Neural progenitor cell (in vitro differentiated cells): ENCODE data around the gene SCN2A. TPM values are rescaled to one million over a fixed set of nuclear protein-coding genes. Genes with fewer than 3 reads are reported as not detected.

Experiments used
- DNase-seq: peaks from one replicate; pipeline ENCODE4 v3.0.0-alpha.2; 2016; ENCODE audit warnings: low spot score
- H2AFZ ChIP-seq: fragments of 200-600 bp; sonication (generic); replicated peaks from 2 replicates; pipeline ENCODE4 v1.6.1; 2016; ENCODE audit warnings: antibody characterized with exemption
- H3F3A ChIP-seq: fragments of 200-600 bp; sonication (generic); 2 replicates; pipeline ENCODE4 v1.6.1; 2016; ENCODE audit warnings: antibody characterized with exemption, low read depth
- H3K27ac ChIP-seq: fragments of 200-600 bp; sonication (generic); 2 replicates; pipeline ENCODE4 v1.5.1; 2016; ENCODE audit warnings: mild to moderate bottlenecking
- H3K27me3 ChIP-seq: fragments of 200-600 bp; sonication (generic); 2 replicates; pipeline ENCODE4 v1.6.1; 2016; ENCODE audit warnings: mild to moderate bottlenecking, moderate library complexity
- H3K36me3 ChIP-seq: fragments of 200-600 bp; sonication (generic); 2 replicates; pipeline ENCODE4 v1.5.1; 2016
- H3K4me1 ChIP-seq: fragments of 200-600 bp; sonication (generic); 2 replicates; pipeline ENCODE4 v1.6.1; 2016; ENCODE audit warnings: mixed run types
- H3K4me2 ChIP-seq: fragments of 200-600 bp; sonication (generic); 2 replicates; pipeline ENCODE4 v1.6.1; 2016
- H3K4me3 ChIP-seq: fragments of 200-600 bp; sonication (generic); 2 replicates; pipeline ENCODE4 v1.5.1; 2016
- H3K79me2 ChIP-seq: fragments of 200-600 bp; sonication (generic); 2 replicates; pipeline ENCODE4 v1.6.1; 2016; ENCODE audit warnings: low read depth
- H3K9ac ChIP-seq: fragments of 200-600 bp; sonication (generic); 2 replicates; pipeline ENCODE4 v1.6.1; 2016
- H3K9me3 ChIP-seq: fragments of 200-600 bp; sonication (generic); 2 replicates; pipeline ENCODE4 v1.5.1; 2016; ENCODE audit warnings: low read depth
- H4K20me1 ChIP-seq: fragments of 200-600 bp; sonication (generic); 2 replicates; pipeline ENCODE4 v1.6.1; 2016; ENCODE audit warnings: low read depth
- H3K27ac Mint-ChIP-seq: 3 replicates; pipeline ENCODE4 v1.8.0; 2021; ENCODE audit warnings: mixed read lengths
- H3K27me3 Mint-ChIP-seq: 2 replicates; pipeline ENCODE4 v1.8.0; 2022; ENCODE audit warnings: low read depth, mild to moderate bottlenecking, inconsistent platforms, moderate library complexity, mixed read lengths; ENCODE audit not compliant: insufficient read depth
- H3K36me3 Mint-ChIP-seq: 3 replicates; pipeline ENCODE4 v1.8.0; 2021; ENCODE audit warnings: mixed read lengths
- H3K4me1 Mint-ChIP-seq: 3 replicates; pipeline ENCODE4 v1.8.0; 2021; ENCODE audit warnings: mixed read lengths
- H3K4me3 Mint-ChIP-seq: 3 replicates; pipeline ENCODE4 v1.8.0; 2021; ENCODE audit warnings: mild to moderate bottlenecking, moderate library complexity, mixed read lengths
- H3K9me3 Mint-ChIP-seq: 3 replicates; pipeline ENCODE4 v1.8.0; 2020; ENCODE audit warnings: mixed read lengths
- CTCF ChIP-seq: fragments of 200-600 bp; sonication (generic); IDR thresholded peaks from 2 replicates; pipeline ENCODE4 v1.5.1; 2017; ENCODE audit warnings: antibody characterized with exemption, mild to moderate bottlenecking
- EZH2 ChIP-seq: fragments of 200-600 bp; sonication (generic); IDR thresholded peaks from 2 replicates; pipeline ENCODE4 v1.6.1; 2017; ENCODE audit warnings: antibody characterized with exemption, mild to moderate bottlenecking, moderate library complexity
- EZH2phosphoT487 ChIP-seq: fragments of 200-600 bp; sonication (generic); IDR thresholded peaks from 2 replicates; pipeline ENCODE4 v1.6.1; 2017; ENCODE audit warnings: antibody characterized with exemption
- total RNA-seq: library from RNA; depleted of rRNA; stranded (reverse); fragments of >200 nt; gene quantifications from 2 replicates; pipeline ENCODE4 v1.2.3, GENCODE V29; 2015; ENCODE audit warnings: low replicate concordance

SCN2A gene
- total RNA-seq, 1 donor from 2014 or later, result 0.30 TPM

GRCh38 chr2:165268754-165269153, 29.5 kb downstream of the SCN2A start:
- DNase-seq, result no peak
- no peak overlapping the region for H3K9ac ChIP-seq
- no peaks in the 10 kb centered on the region for H3F3A ChIP-seq
- no peaks in the 10 kb centered on the region for H3K27me3 ChIP-seq
- Mint-ChIP-seq H3K9me3 (no peaks in the 10 kb centered on the region), H3K4me3 (no peak overlapping the region), H3K36me3 (no peaks in the 10 kb centered on the region), H3K27me3 (no peaks in the 10 kb centered on the region), H3K27ac (no peak overlapping the region), H3K4me1 (peaks cover 3% of the 10 kb centered on the region)
- no peak overlapping the region for H3K4me3 ChIP-seq
- H3K4me2 ChIP-seq, result no peak overlapping the region
- TF ChIP-seq CTCF (no peak), EZH2phosphoT487 (no peak), EZH2 (no peak)
- H3K36me3 ChIP-seq, result no peaks in the 10 kb centered on the region
- no peak overlapping the region for H2AFZ ChIP-seq
- H4K20me1 ChIP-seq, result no peaks in the 10 kb centered on the region
- H3K79me2 ChIP-seq, result no peaks in the 10 kb centered on the region
- no peaks in the 10 kb centered on the region for H3K4me1 ChIP-seq
- no peak overlapping the region for H3K27ac ChIP-seq
- no peaks in the 10 kb centered on the region for H3K9me3 ChIP-seq

DNA sequence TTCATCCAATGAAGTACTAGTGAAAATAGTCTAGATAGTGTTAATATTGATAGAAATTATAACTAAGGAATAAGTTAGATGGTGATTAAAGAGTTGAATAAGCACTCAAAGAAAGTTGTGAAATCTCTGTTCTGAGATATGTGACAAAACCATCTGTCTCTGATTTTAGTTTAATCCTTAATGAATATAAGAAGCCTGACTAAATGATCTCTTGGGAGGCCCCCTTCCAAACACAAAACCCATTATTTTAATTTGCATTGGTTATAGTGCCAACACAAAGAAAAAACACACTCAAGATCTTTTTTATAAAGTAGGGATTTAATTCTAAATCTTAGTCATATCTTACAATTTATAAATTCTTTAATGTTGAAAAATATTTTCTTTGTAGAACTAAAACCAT, 34.0 kb downstream of the SCN2A start:
- H4K20me1 ChIP-seq, result no peaks in the 10 kb centered on the region
- Mint-ChIP-seq H3K36me3 (no peaks in the 10 kb centered on the region), H3K27ac (no peak overlapping the region), H3K9me3 (no peaks in the 10 kb centered on the region), H3K4me3 (no peak overlapping the region), H3K4me1 (peaks cover 3% of the 10 kb centered on the region), H3K27me3 (no peaks in the 10 kb centered on the region)
- no peak overlapping the region for H3K9ac ChIP-seq
- H3F3A ChIP-seq, result no peaks in the 10 kb centered on the region
- no peaks in the 10 kb centered on the region for H3K36me3 ChIP-seq
- no peaks in the 10 kb centered on the region for H3K9me3 ChIP-seq
- H3K4me2 ChIP-seq, result no peak overlapping the region
- TF ChIP-seq CTCF, result no peak
- no peak for TF ChIP-seq EZH2phosphoT487
- no peak for TF ChIP-seq EZH2
- H3K27me3 ChIP-seq, result no peaks in the 10 kb centered on the region
- no peak for DNase-seq
- H3K79me2 ChIP-seq, result no peaks in the 10 kb centered on the region
- H2AFZ ChIP-seq, result no peak overlapping the region
- no peak overlapping the region for H3K27ac ChIP-seq
- no peaks in the 10 kb centered on the region for H3K4me1 ChIP-seq
- no peak overlapping the region for H3K4me3 ChIP-seq

- no peaks in the 10 kb centered on the region for H3K9me3 ChIP-seq
- H3K9me3 Mint-ChIP-seq, result no peaks in the 10 kb centered on the region
- H3K27me3 Mint-ChIP-seq, result no peaks in the 10 kb centered on the region
- no peaks in the 10 kb centered on the region for H3F3A ChIP-seq
- H3K27me3 ChIP-seq, result no peaks in the 10 kb centered on the region
- peaks cover 3% of the 10 kb centered on the region for H3K4me1 Mint-ChIP-seq
- no peak overlapping the region for H3K4me3 ChIP-seq
- no peak for DNase-seq
- H4K20me1 ChIP-seq, result no peaks in the 10 kb centered on the region
- H3K9ac ChIP-seq, result no peak overlapping the region
- H3K4me2 ChIP-seq, result no peak overlapping the region
- no peak overlapping the region for H3K27ac ChIP-seq
- H3K4me3 Mint-ChIP-seq, result no peak overlapping the region
- no peak overlapping the region for H3K27ac Mint-ChIP-seq
- H3K4me1 ChIP-seq, result no peaks in the 10 kb centered on the region
- no peaks in the 10 kb centered on the region for H3K79me2 ChIP-seq
- H3K36me3 Mint-ChIP-seq, result no peaks in the 10 kb centered on the region
- no peak overlapping the region for H2AFZ ChIP-seq
- H3K36me3 ChIP-seq, result no peaks in the 10 kb centered on the region
- TF ChIP-seq CTCF (no peak), EZH2phosphoT487 (no peak), EZH2 (no peak)
These were observed 35.5 kb downstream of the SCN2A start for GRCh38 chr2:165274698-165275097.
